Fibroblast of mammary gland (primary cell): ENCODE results near the gene TMOD4.
"Not testable (repeated sequence)": the region's sequence is repeated elsewhere in the genome, so short reads cannot be mapped to it uniquely, and the experiment has no call there.

ENCODE experiments used
- DNase-seq: peaks from one replicate; pipeline ENCODE4 v3.0.0-alpha.2; 2010; ENCODE audit warnings: low read depth
- H3K4me3 ChIP-seq: 2 replicates; pipeline ENCODE4 v1.5.1; 2011; ENCODE audit warnings: low read depth, mild to moderate bottlenecking, low read length, moderate library complexity; ENCODE audit not compliant: control insufficient read depth
- CTCF ChIP-seq: conservative IDR thresholded peaks from 2 replicates; pipeline ENCODE4 v1.5.1; 2011; ENCODE audit warnings: low read depth, low read length, inconsistent platforms; ENCODE audit not compliant: control insufficient read depth, insufficient read depth

Gene TMOD4

DNA sequence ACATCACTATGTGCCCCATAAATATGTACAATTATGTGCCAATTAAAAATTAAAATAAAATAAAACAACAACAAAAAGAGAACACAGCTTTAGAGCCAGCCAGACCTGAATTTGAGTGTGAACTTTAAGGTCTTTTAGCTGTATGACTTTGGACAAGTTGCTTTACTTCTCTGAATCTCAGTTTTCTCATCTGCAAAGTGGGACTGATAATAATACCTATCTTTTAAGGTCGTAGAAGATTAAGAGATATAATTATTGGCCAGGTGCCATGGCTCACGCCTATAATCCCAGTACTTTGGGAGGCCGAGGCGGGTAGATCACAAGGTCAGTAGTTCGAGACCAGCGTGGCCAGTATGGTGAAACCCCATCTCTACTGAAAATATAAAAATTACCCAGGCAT lies 17.5 kb upstream of the TMOD4 start:
- DNase-seq: no peak
- no peak for TF ChIP-seq CTCF
- H3K4me3 ChIP-seq: no peak overlapping the region

DNA sequence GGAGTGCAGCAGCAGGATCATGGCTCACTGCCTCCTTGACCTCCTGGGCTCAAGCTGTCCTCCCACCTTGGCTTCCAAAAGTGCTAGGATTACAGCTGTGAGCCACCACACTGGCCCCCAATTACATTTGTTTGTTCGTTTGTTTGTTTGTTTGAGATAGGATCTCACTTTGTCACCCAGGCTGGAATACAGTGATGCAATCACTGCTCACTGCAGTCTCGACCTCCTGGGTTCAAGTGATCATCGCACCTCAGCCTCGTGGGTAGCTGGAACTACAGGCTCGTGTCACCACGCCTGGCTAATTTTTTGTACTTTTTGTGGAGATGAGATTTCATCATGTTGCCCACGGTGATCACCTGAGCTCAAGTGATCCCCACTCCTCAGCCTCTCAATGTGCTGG lies 16.3 kb upstream of the TMOD4 start:
- DNase-seq: no peak
- no peak for TF ChIP-seq CTCF
- no peak overlapping the region for H3K4me3 ChIP-seq

DNA sequence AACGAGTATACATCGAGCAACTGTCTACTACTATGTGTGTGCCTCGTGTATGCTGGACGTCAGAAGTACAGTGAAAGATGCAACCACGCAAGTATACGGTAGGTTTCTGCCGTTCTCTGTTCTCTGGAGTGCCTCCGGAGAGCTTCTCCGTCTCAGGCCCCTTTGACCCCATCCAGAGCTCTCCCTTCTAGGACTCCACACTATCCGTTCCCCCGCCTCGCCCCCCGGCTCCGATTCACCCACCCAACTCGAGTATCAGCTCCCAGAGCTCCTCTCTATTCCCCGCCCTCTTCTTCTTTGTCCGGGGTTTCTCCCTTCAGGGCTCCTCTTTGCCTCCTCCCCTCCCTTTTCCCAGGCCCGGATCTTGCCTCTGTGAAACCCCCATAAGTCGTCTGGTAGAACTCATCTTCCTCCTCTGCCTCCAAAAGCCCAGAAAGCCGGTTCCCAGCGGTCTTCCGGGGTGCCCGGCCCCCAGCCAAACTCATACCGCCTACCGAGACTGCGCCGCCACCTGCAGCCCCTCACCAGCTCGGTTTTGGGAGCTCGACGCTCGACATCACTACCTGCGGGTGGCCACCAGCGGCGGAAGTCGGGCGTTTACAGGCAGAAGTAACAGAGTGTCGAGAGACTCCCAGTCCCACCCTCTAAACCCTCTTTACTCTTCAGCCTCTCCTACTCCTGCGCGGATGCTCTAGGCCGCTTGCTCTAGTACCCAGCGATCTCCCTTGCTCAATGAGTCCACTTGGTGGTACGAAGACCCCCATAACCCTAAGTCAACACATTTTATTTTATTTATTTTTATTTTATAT lies 14.1 kb upstream of the TMOD4 start, which contains the start of gene VPS72:
Gene VPS72 (minus strand): TSS at position 561 of the 809 bp plus-strand sequence. CDS start 76 bp downstream, at position 485.
- peak within 1 kb of the TSS; percentile 79 for H3K4me3 ChIP-seq
- no peak for TF ChIP-seq CTCF

GRCh38 chr1:151188667-151189066 lies 12.9 kb upstream of the TMOD4 start:
- DNase-seq: not testable (repeated sequence)
- peak overlapping the region; percentile 79 for H3K4me3 ChIP-seq

More for the DNA sequence above, 14.1 kb upstream of the TMOD4 start, which contains the start of gene VPS72:
- peak; percentile 87 for DNase-seq

DNA sequence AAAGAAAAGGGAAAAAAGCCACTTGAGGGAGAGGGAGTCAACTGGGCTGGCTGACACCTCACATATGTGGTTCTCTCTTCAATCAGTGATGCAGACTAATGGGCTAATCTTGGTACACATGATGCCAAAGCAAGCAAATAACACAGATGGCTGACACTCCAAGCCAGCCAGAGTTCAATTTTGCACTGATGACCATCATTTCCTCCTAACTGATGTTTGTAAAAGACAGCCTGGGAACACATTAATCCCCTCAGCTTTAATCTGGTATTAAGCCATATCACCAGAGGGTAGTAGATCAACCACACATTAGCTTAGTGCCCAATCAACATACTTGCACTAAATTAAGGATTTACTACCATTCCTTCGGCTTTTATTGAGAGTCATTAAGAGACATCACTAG lies 11.4 kb upstream of the TMOD4 start:
- TF ChIP-seq CTCF: no peak
- DNase-seq: no peak
- H3K4me3 ChIP-seq: no peak overlapping the region

DNA sequence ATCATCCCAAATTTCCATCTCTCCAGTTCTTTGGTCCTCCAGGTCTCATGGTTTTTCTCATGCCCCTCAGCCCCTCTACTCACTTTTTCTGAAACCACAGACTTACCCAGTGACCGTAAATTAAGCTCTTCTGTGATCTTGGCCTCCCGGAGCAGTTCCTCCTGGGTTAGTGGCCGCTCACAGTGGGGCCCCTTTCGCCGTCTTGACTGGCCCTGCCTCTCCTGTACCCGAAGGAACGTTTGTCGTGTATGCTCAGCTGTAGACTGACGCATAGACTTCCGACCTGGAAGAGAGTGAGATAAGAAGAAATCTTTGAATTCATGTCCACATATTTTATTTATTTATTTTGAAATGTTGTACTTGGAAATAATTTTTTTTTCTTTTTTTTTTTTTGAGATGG lies 8.4 kb upstream of the TMOD4 start:
- H3K4me3 ChIP-seq: no peak overlapping the region
- DNase-seq: no peak
- TF ChIP-seq CTCF: no peak

- no peak overlapping the region for H3K4me3 ChIP-seq
- TF ChIP-seq CTCF: no peak
- no peak for DNase-seq
These were observed 799 bp upstream of the TMOD4 start for GRCh38 chr1:151176514-151177045.
